T-helper 17 cell (primary cell): ENCODE measurements around the gene SYNDIG1. TPM values are rescaled to one million over a fixed set of nuclear protein-coding genes. Genes with fewer than 3 reads are reported as not detected.

Experiments
- ATAC-seq: fragments of 150-1000 bp; cut with Tn5 transposase; 2 replicates; pipeline ENCODE4 v1.10.0; 2021; ENCODE audit warnings: mild to moderate bottlenecking, moderate library complexity
- DNase-seq, 3 donors: peaks; one replicate each; pipeline versions ENCODE4 v3.0.0 to v3.0.0-alpha.2; 2020 to 2021
- H3K9me3 ChIP-seq: one replicate; pipeline ENCODE4 v1.7.0; 2013; ENCODE audit warnings: low read length, mild to moderate bottlenecking; ENCODE audit not compliant: control insufficient read depth, poor library complexity, severe bottlenecking
- H3K27ac Mint-ChIP-seq: one replicate; pipeline ENCODE4 v1.8.0; 2022; ENCODE audit warnings: mild to moderate bottlenecking, moderate library complexity, mixed read lengths
- H3K27me3 Mint-ChIP-seq: one replicate; pipeline ENCODE4 v1.8.0; 2022; ENCODE audit warnings: mixed read lengths
- H3K36me3 Mint-ChIP-seq: one replicate; pipeline ENCODE4 v1.8.0; 2022; ENCODE audit warnings: low read depth, mixed read lengths
- H3K4me1 Mint-ChIP-seq: one replicate; pipeline ENCODE4 v1.8.0; 2022; ENCODE audit warnings: mild to moderate bottlenecking, mixed read lengths
- H3K4me3 Mint-ChIP-seq: one replicate; pipeline ENCODE4 v1.8.0; 2022; ENCODE audit warnings: mild to moderate bottlenecking, moderate library complexity, mixed read lengths
- total RNA-seq, 4 donors: library from RNA in 2 of 4; stranded (reverse) in 2 of 4; gene quantifications; one replicate each; pipeline ENCODE4 v1.2.3 and lab custom pipeline; 2022 to 2026

SYNDIG1 gene
- total RNA-seq, 2 donors from 2014 or later = not detected

DNA sequence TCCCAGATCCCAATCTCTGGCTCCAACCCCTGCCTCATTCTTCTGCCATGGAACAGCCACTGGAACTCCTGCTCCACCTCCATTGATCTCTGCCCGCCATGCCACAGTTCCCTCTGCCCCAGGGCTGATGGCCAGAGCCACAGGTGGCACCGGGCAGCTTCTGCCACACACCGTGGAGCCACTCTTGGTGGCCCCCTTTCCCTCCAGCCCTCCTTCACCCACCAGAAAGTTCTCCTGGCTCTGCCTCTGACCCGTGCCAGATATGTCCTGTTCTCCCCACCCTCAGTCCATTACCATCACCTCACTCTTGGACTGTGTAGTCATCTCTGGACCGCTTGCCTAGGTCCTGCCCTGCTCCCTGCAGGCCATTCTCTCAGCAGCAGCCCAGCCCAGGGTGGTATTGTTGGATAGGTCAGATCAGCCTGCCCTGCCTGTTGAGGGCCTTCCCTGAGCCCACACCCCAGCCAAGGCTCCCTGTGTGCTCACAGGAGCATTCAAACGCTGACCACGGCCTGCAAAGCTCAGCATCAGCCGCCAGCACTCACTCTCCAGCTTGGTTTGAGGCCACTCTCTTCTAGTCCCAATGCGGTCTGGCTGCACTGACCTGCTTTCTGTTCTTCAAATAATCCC lies 16.8 kb upstream of the SYNDIG1 start:
- Mint-ChIP-seq H3K27ac (no peak overlapping the region), H3K4me3 (no peak overlapping the region), H3K36me3 (no peaks in the 10 kb centered on the region), H3K27me3 (peaks cover 47% of the 10 kb centered on the region), H3K4me1 (peaks cover 3% of the 10 kb centered on the region)
- ATAC-seq (no peak), DNase-seq (no peak)
- no peaks in the 10 kb centered on the region for H3K9me3 ChIP-seq

DNA sequence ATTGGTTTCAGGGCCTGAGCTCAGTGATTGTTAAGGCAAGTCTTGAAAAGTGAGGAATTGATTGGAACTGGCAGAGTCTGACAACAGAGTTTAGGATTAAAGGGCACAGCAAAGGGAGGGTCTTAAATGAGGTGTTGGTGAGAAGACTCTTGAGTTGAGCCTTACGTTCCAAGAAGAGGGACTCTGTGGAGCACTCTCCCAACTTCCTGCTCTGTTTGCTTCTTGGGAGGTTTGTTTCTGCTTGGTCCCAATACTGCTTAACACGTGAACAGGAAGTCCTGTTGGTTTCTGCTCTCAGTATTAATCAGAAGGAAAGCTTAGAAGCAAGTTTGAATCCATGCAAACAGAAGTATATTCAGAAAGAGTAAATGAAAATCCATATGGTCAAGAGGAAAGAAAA lies 15.6 kb upstream of the SYNDIG1 start:
- H3K27ac Mint-ChIP-seq = no peak overlapping the region
- ATAC-seq = no peak
- DNase-seq = no peak
- no peaks in the 10 kb centered on the region for H3K9me3 ChIP-seq
- H3K36me3 Mint-ChIP-seq = no peaks in the 10 kb centered on the region
- no peaks in the 10 kb centered on the region for H3K4me1 Mint-ChIP-seq
- no peak overlapping the region for H3K4me3 Mint-ChIP-seq
- H3K27me3 Mint-ChIP-seq = peaks cover 54% of the 10 kb centered on the region

DNA sequence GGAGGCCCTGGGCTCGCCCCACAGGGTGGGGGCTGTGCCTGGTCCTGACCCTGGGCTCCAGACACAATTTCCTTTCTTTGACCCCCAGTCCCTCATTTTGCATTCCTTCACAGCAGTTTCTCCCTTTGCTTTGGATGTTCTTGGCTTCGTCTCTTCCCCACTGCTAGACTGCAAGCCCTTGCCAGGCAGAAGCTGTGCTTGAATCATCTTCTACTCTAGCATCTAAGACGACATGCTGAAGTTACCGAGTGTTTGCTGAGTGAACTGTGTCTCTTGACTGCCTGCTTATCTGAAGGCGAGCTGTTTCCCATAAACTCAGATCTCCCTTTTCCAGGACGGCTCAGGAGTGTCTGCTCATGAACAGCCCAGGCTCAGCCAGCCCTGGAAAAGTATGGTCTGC lies 14.3 kb upstream of the SYNDIG1 start:
- Mint-ChIP-seq H3K4me1 (no peaks in the 10 kb centered on the region), H3K36me3 (no peaks in the 10 kb centered on the region), H3K4me3 (no peak overlapping the region), H3K27ac (no peak overlapping the region), H3K27me3 (peaks cover 65% of the 10 kb centered on the region)
- ATAC-seq = no peak
- no peaks in the 10 kb centered on the region for H3K9me3 ChIP-seq
- no peak for DNase-seq

DNA sequence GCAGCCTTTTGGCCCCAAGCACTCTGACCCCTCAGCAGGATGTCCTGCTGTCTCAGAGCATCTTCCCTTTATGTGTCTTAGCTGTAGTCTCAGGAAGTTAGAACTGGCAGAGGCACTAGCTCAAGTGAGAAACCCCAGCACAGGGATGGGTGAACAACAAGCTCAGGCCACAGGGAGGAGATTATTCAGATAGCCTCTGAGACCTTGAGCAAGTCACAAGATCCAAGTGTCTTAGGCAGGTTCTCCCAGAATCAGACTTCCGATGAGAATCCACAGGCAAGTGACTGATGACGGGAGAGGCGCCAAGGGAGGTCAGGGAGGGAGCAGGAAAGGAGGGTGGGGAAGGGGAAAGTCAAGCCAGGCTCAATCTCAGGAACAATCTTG lies 13.0 kb upstream of the SYNDIG1 start:
- Mint-ChIP-seq H3K4me3 (no peak overlapping the region), H3K4me1 (no peaks in the 10 kb centered on the region), H3K27ac (no peak overlapping the region), H3K36me3 (no peaks in the 10 kb centered on the region), H3K27me3 (peaks cover 65% of the 10 kb centered on the region)
- no peak for ATAC-seq
- no peaks in the 10 kb centered on the region for H3K9me3 ChIP-seq
- DNase-seq = no peak

DNA sequence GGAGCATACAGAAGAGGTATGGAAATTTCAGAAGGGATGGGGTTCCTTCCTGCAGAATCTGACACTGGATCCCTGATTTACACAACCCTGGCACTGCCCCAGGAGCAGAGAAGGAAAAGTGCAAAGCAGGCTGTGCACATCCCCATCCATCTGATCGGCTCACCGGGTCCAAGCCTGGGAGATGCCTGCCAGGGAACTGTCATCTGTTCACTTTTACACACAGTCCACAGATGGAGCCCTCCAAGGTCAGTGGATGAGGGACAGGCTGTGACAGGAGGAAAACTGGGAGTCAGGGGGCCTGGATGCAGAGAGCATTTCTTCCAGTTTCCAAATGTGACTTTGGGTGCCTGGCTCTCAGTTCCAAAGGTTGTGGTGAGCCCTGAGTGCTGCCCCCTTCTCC lies 11.0 kb upstream of the SYNDIG1 start:
- no peak overlapping the region for H3K4me3 Mint-ChIP-seq
- peaks cover 2% of the 10 kb centered on the region for H3K36me3 Mint-ChIP-seq
- H3K27me3 Mint-ChIP-seq = peaks cover 52% of the 10 kb centered on the region
- ATAC-seq (no peak), DNase-seq (no peak)
- H3K27ac Mint-ChIP-seq = no peak overlapping the region
- no peaks in the 10 kb centered on the region for H3K4me1 Mint-ChIP-seq
- no peaks in the 10 kb centered on the region for H3K9me3 ChIP-seq

DNA sequence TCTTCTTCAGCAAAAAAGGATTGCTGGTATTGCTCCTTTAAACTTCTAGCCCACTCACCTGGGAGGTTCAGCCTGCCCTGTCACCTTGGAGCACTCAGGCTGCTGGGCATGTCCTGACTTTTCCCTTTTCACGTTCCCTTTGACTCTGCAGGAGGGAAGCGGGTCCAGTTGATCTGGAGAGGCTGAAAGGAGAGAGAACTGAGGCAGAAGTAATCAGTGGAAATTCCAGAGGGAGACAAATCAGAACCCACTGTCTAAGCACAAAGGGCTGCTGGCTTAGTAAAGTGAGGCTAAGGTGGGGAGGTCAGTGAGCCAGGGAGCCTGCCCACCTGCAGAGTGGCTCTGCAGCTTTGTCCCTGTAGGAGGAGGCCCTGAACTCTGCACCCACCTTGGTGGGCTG lies 9.7 kb upstream of the SYNDIG1 start:
- Mint-ChIP-seq H3K4me3 (no peak overlapping the region), H3K4me1 (no peaks in the 10 kb centered on the region), H3K36me3 (peaks cover 2% of the 10 kb centered on the region), H3K27ac (no peak overlapping the region), H3K27me3 (peaks cover 59% of the 10 kb centered on the region)
- H3K9me3 ChIP-seq = no peaks in the 10 kb centered on the region
- ATAC-seq (no peak), DNase-seq (no peak)

DNA sequence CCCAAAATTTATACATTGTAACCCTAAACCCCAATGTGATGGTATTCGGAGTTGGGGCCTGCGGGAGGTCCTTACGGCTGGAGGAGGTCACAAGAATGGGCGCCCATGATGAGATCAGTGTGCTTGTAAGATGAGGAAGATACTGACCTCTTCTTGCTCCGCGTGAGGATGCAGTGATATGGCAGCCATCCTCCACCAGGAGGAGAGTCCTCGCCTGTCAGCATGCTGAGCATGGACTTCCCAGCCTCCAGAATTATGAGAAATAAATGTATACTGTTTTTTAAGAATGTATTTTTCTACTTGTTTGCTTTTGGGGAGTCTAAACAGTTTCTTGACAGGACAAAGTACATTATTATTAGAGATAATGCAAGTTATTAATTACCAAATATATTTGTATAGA lies 8.7 kb upstream of the SYNDIG1 start:
- no peak overlapping the region for H3K4me3 Mint-ChIP-seq
- H3K36me3 Mint-ChIP-seq = peaks cover 2% of the 10 kb centered on the region
- DNase-seq (no peak), ATAC-seq (no peak)
- no peaks in the 10 kb centered on the region for H3K4me1 Mint-ChIP-seq
- H3K27ac Mint-ChIP-seq = no peak overlapping the region
- H3K9me3 ChIP-seq = no peaks in the 10 kb centered on the region
- H3K27me3 Mint-ChIP-seq = peaks cover 68% of the 10 kb centered on the region

DNA sequence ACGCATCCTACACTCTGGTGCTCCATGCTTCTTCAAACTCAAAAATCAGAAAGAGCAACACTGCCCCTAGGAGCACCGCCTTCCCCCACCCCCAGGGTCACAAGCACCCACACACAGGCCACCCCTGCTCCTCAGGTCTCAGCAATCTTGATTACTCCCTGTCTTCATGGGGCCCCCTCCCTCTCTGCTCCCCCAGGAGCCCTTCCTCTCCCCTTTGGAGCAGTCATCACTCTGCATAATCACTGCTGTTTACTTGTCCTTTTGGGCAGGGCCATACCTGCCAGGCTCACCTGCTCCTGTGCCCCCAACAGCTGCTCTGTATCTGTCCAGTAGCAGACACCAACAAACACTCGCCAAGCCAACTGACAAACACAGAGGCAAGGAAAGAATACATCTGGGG lies 7.6 kb upstream of the SYNDIG1 start:
- ATAC-seq = no peak
- H3K27ac Mint-ChIP-seq = no peak overlapping the region

DNA sequence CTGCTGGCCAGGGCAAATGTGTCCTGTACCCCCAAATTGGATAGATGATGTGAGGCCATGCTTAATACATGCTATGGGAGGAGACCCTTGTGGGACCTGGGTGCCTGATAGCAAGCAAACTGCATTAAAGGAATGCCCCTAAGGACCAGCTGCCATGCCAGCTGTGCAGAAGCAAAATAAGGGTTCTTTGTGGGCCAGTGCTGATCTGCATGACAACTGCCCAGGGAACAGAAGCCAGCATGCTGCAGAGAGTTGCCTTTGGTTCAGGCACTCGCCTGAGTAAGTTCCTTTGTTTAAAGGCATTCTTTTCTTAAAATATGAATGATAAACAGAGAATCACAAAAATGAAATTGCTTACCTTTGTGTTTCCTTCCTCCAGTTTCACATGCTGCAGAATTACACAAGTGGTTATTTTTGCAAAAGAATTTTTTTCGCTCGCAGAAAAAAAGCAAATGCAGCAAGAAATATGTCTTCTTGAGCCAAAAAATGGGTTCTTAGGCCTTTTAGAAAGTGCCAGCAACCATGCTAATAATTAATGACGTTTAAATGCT lies 6.9 kb upstream of the SYNDIG1 start:
- no peak for ATAC-seq
- DNase-seq = no peak
- Mint-ChIP-seq H3K4me1 (no peaks in the 10 kb centered on the region), H3K27ac (no peak overlapping the region), H3K4me3 (no peak overlapping the region), H3K36me3 (peaks cover 2% of the 10 kb centered on the region), H3K27me3 (peaks cover 68% of the 10 kb centered on the region)
- no peaks in the 10 kb centered on the region for H3K9me3 ChIP-seq

More for the DNA sequence above, 7.6 kb upstream of the SYNDIG1 start:
- Mint-ChIP-seq H3K27me3 (peaks cover 65% of the 10 kb centered on the region), H3K4me3 (no peak overlapping the region), H3K4me1 (no peaks in the 10 kb centered on the region), H3K36me3 (peaks cover 2% of the 10 kb centered on the region)
- no peaks in the 10 kb centered on the region for H3K9me3 ChIP-seq
- DNase-seq = no peak

DNA sequence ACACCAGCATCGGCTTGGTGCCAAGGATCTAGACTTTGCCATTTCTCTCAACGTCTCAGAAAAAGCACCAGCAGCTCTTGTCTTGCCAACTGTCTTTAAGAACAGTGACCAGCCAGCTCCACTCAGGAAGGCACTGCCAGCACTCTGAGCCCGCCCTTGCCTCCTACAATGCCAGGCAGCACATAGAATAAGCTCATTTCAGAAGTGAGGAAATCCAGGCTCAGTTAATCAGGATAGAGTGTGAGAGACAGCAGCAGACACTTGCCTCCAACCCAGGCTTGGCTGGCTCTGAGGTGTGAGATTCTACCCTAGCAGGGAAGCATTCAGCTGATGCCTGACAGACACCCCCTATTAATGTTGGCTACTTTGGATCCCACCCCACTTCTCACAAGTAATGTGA lies 4.3 kb upstream of the SYNDIG1 start:
- no peak overlapping the region for H3K27ac Mint-ChIP-seq
- H3K27me3 Mint-ChIP-seq = peaks cover 56% of the 10 kb centered on the region
- H3K4me1 Mint-ChIP-seq = no peaks in the 10 kb centered on the region
- no peak for ATAC-seq
- peaks cover 2% of the 10 kb centered on the region for H3K36me3 Mint-ChIP-seq
- H3K9me3 ChIP-seq = no peaks in the 10 kb centered on the region
- no peak overlapping the region for H3K4me3 Mint-ChIP-seq
- DNase-seq = no peak

DNA sequence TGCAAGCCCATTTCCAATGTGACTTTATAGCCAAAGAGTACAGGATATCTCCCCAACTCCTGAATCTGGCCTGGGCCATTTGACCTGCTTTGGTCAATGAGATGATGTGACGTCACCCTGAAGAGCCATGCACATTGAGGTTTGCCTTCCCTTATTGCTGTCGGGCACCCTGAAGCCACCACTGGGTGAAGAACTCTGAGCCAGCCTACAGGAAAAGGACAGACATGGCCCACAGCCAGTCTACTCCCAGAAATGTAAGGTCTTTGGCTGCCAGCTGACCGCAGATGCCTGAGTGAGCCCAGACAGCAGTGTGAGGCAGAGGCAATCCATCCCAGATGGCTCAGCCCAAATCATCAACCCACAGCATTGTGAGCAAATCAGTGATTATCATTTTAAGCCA lies 3.7 kb upstream of the SYNDIG1 start:
- Mint-ChIP-seq H3K4me3 (no peak overlapping the region), H3K27me3 (peaks cover 62% of the 10 kb centered on the region), H3K4me1 (no peaks in the 10 kb centered on the region), H3K27ac (no peak overlapping the region), H3K36me3 (peaks cover 2% of the 10 kb centered on the region)
- DNase-seq (no peak), ATAC-seq (no peak)
- no peaks in the 10 kb centered on the region for H3K9me3 ChIP-seq

DNA sequence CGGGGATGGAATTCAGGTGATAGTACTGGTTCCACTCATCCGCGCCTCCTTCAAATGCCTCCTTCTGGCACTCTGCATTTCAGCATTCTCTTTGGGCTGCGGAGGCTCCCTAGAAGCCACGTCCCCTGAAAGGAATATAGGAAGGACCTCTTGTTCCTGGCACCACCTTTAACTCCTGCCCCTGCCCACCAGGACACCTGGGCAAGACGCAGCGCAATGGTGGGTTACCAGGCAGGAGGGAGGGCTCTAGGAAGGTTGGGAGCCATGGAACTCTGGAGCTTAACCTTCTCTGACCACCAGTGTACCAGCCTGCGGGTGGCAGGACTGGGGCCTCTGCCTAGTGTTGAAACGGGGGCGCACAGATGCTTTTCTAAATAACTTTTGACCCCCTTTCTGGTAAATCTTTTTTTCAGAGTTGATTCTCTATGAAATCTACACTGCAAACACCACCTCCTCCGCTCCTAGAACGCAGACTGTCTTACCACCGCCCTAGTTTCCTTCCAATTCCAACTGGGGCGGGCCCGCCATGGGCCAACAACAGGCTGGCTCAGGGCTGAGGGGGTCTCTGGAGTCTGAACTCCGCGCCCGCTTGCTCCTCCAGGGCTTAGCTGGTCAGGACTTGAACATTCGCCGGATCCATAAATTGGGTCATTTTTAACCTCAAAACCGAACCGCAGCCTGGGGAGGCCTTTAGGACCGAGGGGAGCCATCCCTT lies 871 bp upstream of the SYNDIG1 start:
- Mint-ChIP-seq H3K27ac (no peak overlapping the region), H3K36me3 (no peaks in the 10 kb centered on the region), H3K4me3 (no peak overlapping the region), H3K4me1 (no peaks in the 10 kb centered on the region), H3K27me3 (peaks cover 76% of the 10 kb centered on the region)
- H3K9me3 ChIP-seq = no peaks in the 10 kb centered on the region
- DNase-seq (no peak), ATAC-seq (no peak)

DNA sequence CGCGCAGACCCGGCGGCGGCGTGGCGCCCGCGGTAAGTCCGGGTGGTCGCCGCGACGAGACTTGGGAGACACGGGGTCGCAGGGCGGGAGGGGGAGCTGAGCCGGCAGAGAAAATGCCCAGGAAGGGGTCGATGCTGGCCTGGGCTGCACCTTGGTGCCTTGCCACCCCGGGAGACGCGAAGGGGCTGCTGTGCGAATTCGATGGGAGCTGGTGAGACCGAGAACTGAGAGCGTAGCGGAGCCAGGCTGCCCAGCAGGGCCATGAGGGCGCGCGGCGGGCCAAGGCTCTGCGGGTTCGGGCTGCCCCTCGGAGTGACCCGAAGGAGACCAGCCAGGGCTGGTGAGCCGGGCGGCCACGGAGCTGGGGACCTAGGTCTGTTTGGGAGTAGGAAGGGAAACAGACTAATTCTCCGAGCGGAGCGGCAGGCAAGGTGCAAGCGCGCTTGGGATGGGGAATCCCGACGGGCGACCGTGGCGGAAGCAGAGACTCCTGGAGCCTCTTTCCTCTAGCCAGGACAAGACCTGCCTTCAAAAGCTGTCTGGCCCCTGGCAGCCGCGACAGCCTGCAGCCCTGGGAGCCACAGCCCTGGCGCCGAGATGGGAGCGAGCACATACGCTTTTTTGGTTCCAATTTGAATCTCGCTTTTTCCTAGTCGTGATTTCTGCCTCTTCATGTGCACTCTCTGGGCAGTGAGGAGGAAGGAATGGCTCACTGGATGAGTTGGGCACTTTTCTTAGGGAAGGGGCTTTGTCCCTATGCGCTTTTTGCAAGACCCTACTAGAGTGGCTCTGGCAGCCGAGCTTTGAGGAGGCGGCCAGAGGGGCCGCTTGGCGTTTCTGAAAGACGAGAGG lies 691 bp downstream of the SYNDIG1 start:
- ATAC-seq = no peak
- H3K4me3 Mint-ChIP-seq = no peak overlapping the region
- no peaks in the 10 kb centered on the region for H3K9me3 ChIP-seq
- H3K4me1 Mint-ChIP-seq = no peaks in the 10 kb centered on the region
- no peak overlapping the region for H3K27ac Mint-ChIP-seq
- DNase-seq = no peak
- H3K27me3 Mint-ChIP-seq = peaks cover 76% of the 10 kb centered on the region
- H3K36me3 Mint-ChIP-seq = no peaks in the 10 kb centered on the region
